Measurements from ENCODE around the gene SLC16A5.

The SLC16A5 gene

DNA sequence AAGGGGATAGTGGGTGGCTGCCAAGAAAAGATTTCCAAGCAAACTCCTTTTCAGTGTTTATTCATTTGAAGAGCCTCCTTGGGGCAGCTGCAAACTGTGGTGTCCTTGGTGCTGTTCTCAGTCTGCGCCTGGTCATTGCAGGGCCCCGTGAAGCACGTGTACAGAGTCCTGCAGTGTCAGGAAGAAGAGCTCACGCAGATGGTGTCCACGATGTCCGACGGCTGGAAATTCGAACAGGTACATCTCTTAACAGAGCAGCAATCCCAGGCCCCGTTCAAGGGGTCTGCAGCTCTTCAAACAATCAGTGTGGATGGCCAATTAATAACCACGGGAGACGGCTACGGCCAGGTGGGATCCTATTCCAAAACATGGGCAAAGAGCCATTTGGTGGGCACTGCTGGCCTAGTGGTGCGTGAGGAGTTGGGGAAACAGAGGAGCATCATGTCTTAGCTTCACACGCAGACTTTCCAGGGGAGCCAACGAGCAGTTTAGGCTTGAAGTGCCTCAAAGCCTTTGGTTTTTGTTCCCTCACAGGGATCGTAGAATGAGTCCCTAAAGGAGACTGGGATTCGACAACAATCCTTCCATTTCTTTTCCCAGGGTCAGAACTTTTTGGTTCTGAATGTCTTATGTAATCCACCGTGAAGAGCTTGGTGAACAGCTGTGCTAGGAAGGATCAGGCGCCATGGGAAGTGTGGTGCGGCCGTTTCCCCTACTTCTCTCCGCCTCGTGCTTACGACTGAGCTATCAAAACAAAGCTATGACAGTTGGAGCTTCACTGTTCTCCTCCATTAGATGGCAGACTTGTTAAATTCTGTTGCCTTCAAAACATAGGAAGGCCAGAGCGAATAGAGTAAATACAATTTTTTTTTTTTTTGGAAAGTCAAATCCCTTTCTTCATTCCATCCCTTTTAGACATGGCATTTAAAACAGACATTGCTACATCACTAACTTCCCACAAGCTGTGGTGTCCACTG, 28.1 kb upstream of the SLC16A5 start:
- TF ChIP-seq FOXM1 (IDR thresholded peaks at IDR 0.05; ENCODE audit: borderline replicate concordance, low read depth) (no peak), CEBPB (IDR thresholded peaks at IDR 0.05) (no peak), TEAD4 (IDR thresholded peaks at IDR 0.05) (no peak), RAD21 (IDR thresholded peaks at IDR 0.05; ENCODE audit: low read depth) (peak; percentile 47), TAF1 (IDR thresholded peaks at IDR 0.05; ENCODE audit: low read depth) (no peak)

DNA sequence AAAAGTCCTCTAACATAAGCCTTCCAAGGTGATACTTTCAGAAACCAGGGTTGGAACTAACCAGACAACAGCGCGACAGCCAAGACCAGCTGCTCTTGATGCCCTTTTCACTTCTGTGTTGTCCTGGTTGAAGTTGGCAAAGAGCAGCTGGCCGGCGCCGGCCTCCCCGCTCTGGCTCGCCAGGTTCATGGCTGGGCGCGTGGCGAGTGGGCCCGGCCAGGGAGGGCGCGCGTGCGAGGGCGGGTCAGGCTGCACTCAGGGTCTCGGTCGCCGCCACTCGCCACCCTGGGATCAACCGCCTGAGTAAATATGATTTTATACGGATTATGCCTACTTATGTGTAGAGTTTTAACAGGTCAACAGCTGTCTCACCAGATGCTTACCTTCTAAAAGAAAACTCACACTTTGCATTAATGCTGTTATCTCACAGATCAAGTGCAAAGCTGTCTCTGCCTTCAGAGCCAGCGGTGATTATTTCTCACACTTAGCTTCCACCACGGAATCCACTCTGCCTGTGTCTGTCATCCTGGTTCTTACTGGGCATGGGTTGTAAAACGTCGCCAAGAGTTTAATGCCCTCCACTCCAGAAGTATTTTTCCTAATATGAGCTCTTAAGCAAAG, 27.2 kb upstream of the SLC16A5 start:
- TF ChIP-seq TEAD4 (IDR thresholded peaks at IDR 0.05), result no peak
- TF ChIP-seq CEBPB (IDR thresholded peaks at IDR 0.05), result no peak
- TF ChIP-seq NFIC (IDR thresholded peaks at IDR 0.05), result no peak
- TF ChIP-seq USF1 (IDR thresholded peaks at IDR 0.05), result no peak
- no peak for TF ChIP-seq TCF12 (IDR thresholded peaks at IDR 0.05; ENCODE audit: low read depth)
- no peak for TF ChIP-seq YY1 (IDR thresholded peaks at IDR 0.05; ENCODE audit: low read depth)

DNA sequence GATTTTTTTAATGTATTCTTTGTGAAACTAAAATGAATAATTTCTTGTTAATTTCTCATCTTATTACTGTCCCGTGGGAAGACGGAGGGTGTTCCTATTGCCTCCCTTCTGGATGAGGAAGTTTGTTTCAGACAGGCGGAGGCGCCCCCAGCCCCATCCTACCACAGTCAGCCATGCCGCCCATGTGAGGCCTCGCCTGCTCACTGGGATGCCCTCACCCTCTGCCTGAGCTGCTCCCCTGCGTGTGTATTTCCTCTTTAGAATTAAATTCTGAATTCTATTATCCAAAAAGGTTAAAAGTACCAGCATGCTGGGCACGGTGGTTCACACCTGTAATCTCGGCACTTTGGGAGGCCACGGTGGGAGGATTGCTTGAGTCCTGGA, 26.7 kb upstream of the SLC16A5 start:
- no peak for TF ChIP-seq YY1 (IDR thresholded peaks at IDR 0.05; ENCODE audit: low read depth)
- TF ChIP-seq EP300 (IDR thresholded peaks at IDR 0.05; ENCODE audit: borderline replicate concordance), result no peak
- no peak for TF ChIP-seq USF1 (IDR thresholded peaks at IDR 0.05)
- TF ChIP-seq EGR1 (IDR thresholded peaks at IDR 0.05), result no peak

- TF ChIP-seq EP300 (IDR thresholded peaks at IDR 0.05; ENCODE audit: borderline replicate concordance) (no peak), FOXM1 (IDR thresholded peaks at IDR 0.05; ENCODE audit: borderline replicate concordance, low read depth) (no peak), EGR1 (IDR thresholded peaks at IDR 0.05) (no peak), TCF12 (IDR thresholded peaks at IDR 0.05; ENCODE audit: low read depth) (no peak), RAD21 (IDR thresholded peaks at IDR 0.05; ENCODE audit: low read depth) (no peak)
Observed at GRCh38 chr17:75061618-75062017, 26.1 kb upstream of the SLC16A5 start.

- no peak for TF ChIP-seq CREB1 (IDR thresholded peaks at IDR 0.05; ENCODE audit: low read depth)
- TF ChIP-seq EGR1 (IDR thresholded peaks at IDR 0.05), result no peak
- TF ChIP-seq YY1 (IDR thresholded peaks at IDR 0.05; ENCODE audit: low read depth), result no peak
- TF ChIP-seq MAX (IDR thresholded peaks at IDR 0.05), result no peak
- no peak for TF ChIP-seq REST (IDR thresholded peaks at IDR 0.05; ENCODE audit: low read depth)
- no peak for TF ChIP-seq TAF1 (IDR thresholded peaks at IDR 0.05; ENCODE audit: low read depth)
- no peak for TF ChIP-seq NFIC (IDR thresholded peaks at IDR 0.05)
- TF ChIP-seq TCF12 (IDR thresholded peaks at IDR 0.05; ENCODE audit: low read depth), result no peak
- no peak for TF ChIP-seq USF1 (IDR thresholded peaks at IDR 0.05)
- no peak for TF ChIP-seq TEAD4 (IDR thresholded peaks at IDR 0.05)
- TF ChIP-seq ZBTB7A (IDR thresholded peaks at IDR 0.05; ENCODE audit: low read depth), result no peak
- TF ChIP-seq FOXM1 (IDR thresholded peaks at IDR 0.05; ENCODE audit: borderline replicate concordance, low read depth), result no peak
- TF ChIP-seq CEBPB (IDR thresholded peaks at IDR 0.05), result no peak
Observed at GRCh38 chr17:75063201-75063600, 24.6 kb upstream of the SLC16A5 start.

DNA sequence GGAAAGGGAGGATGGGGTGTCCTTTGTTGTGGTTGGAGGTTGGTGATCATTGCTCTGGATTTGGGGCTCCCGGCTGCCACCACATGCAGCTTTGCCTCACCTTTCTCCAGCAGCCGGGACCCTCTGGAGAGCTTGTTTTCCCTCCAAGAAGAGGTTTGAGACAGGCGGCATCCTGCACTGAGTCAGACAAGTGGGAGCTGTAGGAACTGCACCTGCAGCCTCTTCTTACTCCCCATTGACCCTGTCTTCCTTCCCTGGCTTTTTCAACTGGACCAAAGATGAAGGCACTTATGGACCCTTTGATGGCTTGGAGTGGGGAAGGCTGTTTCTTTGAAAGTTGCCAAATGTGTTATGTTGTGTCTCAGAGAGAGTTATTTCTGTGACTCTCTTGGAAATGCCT, 24.1 kb upstream of the SLC16A5 start:
- no peak for TF ChIP-seq EGR1 (IDR thresholded peaks at IDR 0.05)

GRCh38 chr17:75064040-75064439, 23.7 kb upstream of the SLC16A5 start:
- TF ChIP-seq TAF1 (IDR thresholded peaks at IDR 0.05; ENCODE audit: low read depth), result no peak

DNA sequence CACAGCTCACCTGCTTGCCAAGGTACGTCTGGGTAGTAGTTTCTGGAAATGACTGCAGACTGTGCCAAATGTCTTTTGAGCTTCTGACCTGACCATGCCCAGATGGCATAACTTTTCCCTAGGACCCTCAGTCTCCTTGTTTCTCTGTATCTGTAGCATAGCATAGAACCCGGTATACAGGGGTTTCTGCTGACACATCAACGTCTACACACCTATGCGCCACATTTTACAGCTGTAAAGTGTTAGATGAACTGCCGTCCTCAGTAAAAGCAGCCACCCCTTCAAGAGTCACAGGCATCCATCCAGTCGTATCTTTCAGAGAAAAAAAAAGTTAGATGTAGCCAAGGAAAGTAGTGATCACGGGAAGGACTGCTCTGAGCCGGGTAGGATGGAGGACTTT, 23.3 kb upstream of the SLC16A5 start:
- no peak for TF ChIP-seq EGR1 (IDR thresholded peaks at IDR 0.05)
- no peak for TF ChIP-seq RAD21 (IDR thresholded peaks at IDR 0.05; ENCODE audit: low read depth)
- no peak for TF ChIP-seq TCF12 (IDR thresholded peaks at IDR 0.05; ENCODE audit: low read depth)
- TF ChIP-seq ZBTB7A (IDR thresholded peaks at IDR 0.05; ENCODE audit: low read depth), result no peak
- no peak for TF ChIP-seq FOXM1 (IDR thresholded peaks at IDR 0.05; ENCODE audit: borderline replicate concordance, low read depth)
- no peak for TF ChIP-seq USF1 (IDR thresholded peaks at IDR 0.05)
- TF ChIP-seq REST (IDR thresholded peaks at IDR 0.05; ENCODE audit: low read depth), result no peak
- no peak for TF ChIP-seq CEBPB (IDR thresholded peaks at IDR 0.05)
- no peak for TF ChIP-seq CREB1 (IDR thresholded peaks at IDR 0.05; ENCODE audit: low read depth)
- no peak for TF ChIP-seq YY1 (IDR thresholded peaks at IDR 0.05; ENCODE audit: low read depth)
- TF ChIP-seq TAF1 (IDR thresholded peaks at IDR 0.05; ENCODE audit: low read depth), result no peak
- TF ChIP-seq NFIC (IDR thresholded peaks at IDR 0.05), result no peak
- TF ChIP-seq EP300 (IDR thresholded peaks at IDR 0.05; ENCODE audit: borderline replicate concordance), result no peak
- no peak for TF ChIP-seq TEAD4 (IDR thresholded peaks at IDR 0.05)
- TF ChIP-seq MAX (IDR thresholded peaks at IDR 0.05), result no peak

Measured in Ishikawa (cell line).